RCC 7860 (cell line): ENCODE results near the gene UQCRH.

Experiments
- DNase-seq: peaks from one replicate; pipeline ENCODE4 v3.0.0-alpha.2; 2015; ENCODE audit warnings: low spot score
- FAIRE-seq: peaks from 2 replicates; lab custom pipeline; 2012; peaks lifted over from hg19 to GRCh38; lab: Jason Lieb, UNC

The UQCRH gene

DNA sequence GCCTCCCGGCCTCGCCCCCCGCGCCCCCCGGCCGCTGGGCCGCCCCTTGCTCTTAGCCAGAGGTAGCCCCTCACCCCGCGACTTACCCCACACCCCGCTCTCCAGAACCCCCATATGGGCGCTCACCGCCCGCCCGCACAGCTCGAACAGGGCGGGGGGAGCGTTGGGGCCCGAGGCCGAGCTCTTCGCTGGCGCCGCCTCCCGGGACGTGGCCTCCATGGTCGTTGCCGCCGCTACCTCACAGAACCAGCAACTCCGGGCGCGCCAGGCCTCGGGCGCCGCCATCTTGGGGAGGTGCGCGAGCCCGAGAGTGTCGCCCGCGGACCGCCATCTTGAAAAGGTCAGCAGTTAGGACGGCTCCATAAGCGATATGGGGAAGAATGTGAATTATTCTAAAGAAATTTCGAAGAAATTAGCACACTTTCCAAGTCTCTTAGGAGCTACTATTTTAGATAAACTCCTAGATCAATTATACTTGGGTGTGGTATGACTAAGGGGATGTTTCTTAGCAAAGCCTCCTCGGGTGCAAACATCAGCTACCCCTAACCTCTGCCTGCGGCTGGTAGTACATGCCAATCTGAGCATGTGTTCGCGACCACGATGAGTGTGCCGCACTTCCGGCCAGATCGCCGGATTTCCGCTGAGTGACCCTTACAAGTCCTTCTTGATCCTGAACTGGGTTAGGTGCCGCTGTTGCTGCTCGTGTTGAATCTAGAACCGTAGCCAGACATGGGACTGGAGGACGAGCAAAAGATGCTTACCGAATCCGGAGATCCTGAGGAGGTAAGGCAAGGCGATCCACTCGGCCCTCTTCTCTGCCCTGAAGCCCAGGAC, at the start of gene UQCRH, which contains the start of gene LRRC41:
Gene UQCRH, plus strand, starts transcription at position 661 of the 834 bp plus-strand sequence. Its CDS starts 69 bp downstream, at position 730.
Gene LRRC41, minus strand, starts transcription at position 579 of the 834 bp plus-strand sequence. Its CDS starts 294 bp downstream, at position 285.
- DNase-seq (peak; percentile 96), FAIRE-seq (peak; percentile 73)

DNA sequence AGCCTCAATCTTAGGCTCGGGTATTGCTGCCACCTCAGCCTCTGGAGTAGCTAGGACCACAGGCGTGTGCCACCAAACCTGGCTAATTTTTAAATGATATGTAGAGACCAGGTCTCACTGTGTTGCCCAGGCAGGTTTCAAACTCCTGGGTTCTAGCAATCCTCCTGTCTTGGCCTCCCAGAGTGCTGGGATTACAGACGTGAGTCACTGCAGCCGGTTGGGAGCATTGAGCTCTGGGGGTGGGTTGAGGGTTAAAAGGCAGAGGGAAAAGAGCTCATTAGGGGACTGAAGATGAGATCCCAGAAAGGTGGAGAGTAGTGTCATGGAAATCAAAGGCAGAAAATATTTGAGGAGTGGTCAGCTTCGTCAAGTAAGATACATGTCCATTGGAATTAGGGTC, 48.8 kb upstream of the UQCRH start:
- FAIRE-seq (peak; percentile 10), DNase-seq (peak; percentile 18)

DNA sequence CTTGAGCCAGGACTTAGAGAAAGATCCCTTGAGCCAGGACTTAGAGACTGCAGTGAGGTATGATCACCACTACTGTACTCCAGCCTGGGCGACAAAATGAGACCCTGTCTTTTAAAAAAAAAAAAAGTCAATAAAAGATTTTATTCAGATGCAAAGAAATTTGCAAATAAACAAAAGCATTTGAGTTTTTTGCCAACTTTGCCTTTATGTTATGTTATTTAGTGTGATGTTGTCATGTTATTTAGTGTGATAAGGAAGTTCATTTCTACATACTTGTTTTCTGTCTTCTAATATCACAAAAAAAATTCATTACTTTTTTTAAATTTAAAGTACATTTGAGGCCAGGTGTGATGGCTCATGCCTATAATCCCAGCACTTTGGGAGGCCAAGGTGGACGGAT, 47.0 kb upstream of the UQCRH start:
- FAIRE-seq = no peak

DNA sequence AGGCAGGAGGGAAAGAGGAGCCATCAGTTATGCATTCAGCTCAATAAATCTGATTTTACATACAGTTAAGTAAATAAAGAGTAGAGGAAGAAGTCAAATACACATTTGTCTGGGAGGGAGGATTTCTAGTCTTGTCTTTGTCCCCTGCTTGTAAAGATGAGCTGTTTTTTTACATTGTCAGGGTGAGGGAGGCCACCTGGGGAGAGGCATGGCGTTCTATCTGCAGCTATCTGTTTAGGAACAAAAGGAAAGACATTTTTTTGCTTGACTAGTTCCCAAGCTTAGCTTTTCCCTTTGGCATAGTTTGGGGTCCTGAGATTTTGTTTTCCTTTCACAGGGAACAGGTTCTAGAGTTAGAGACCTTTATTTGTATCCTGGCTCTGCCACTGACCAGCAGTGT, 41.0 kb upstream of the UQCRH start:
- FAIRE-seq = no peak

More for the DNA sequence above, 47.0 kb upstream of the UQCRH start:
- no peak for DNase-seq

DNA sequence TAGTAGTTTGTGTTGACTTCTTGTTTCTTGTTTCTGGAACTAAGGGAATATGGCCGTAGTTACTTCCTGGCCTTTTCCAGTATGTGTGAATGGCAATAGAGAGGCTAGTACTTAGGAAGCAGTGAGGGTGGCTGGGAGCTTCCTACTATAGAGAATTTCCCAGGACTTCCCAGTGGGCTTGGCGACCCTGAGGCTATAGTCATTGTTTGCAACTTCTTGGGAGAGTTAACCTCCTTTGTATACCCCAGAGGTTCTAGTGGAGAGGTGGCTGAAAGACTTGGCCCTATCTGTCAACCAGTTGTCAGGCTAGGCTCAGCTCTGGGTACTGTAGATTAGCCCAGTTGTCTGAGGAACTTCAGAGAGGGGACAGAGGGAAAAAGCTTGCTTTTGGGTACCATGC, 40.4 kb upstream of the UQCRH start:
- DNase-seq (no peak), FAIRE-seq (no peak)

More for the DNA sequence above, 41.0 kb upstream of the UQCRH start:
- no peak for DNase-seq

DNA sequence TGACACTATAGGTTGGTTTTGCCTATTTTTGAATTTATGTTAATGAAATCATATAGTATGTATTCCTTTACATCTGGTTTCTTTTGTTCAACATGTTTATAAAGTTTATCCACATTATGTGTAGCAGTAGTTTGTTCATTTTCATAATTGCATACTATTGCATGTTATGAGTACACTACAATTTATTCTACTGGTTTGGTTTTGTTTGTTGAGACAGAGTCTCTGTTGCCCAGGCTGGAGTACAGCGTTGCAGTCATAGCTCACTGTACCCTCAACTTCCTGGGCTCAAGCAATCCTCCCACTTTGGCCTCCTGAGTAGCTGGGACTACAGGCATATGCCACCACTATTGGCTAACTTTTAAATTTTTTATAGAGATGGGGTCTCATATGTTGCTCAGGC, 34.9 kb upstream of the UQCRH start:
- DNase-seq = no peak
- no peak for FAIRE-seq

DNA sequence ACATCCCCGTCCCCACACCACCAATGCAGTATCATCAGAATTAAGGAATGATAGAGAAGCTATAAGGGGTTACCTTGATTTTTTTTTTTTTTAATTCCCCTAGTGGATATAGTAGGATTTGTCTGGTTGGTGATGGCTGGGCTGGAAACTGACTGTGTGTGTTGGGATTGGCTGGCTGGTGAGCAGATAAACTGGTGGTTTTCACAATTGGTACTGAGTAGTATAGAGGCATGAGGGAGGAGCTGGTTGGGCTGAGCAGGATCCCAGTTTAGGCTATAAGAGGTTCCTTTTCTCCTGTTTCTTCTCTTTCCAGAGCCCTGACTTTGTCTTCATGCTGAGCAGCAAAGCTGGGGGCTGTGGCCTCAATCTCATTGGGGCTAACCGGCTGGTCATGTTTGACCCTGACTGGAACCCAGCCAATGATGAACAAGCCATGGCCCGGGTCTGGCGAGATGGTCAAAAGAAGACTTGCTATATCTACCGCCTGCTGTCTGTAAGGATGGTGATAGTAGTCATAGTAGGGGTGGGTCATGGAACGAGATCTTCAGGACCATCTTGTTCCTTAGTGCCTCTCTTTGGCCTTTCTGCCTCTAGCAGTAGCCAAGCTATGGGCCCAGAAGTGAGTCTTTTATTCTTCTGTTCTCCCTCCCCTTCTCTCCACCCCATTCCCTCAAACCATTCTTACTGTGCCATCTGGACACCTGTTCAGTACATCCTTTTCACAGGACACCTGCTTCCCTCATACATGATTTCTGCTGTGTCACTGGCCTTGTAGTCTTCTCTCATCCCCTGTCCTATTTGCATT, 29.1 kb upstream of the UQCRH start:
- DNase-seq (no peak), FAIRE-seq (no peak)

DNA sequence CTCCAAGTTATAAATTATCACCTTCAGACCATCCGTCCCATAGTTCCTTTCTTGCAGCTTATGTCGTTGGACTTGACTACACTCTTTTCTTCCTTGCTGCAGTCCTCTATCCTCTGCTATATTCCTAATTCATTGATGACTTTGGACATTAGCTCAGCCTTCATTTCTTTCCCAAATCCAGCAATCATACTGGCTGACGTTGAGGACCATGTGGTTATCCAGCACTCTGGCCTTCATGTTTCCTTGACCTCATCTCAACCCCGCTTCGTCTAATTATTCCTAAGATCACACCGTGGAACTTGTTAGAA, 28.5 kb upstream of the UQCRH start:
- FAIRE-seq = no peak

DNA sequence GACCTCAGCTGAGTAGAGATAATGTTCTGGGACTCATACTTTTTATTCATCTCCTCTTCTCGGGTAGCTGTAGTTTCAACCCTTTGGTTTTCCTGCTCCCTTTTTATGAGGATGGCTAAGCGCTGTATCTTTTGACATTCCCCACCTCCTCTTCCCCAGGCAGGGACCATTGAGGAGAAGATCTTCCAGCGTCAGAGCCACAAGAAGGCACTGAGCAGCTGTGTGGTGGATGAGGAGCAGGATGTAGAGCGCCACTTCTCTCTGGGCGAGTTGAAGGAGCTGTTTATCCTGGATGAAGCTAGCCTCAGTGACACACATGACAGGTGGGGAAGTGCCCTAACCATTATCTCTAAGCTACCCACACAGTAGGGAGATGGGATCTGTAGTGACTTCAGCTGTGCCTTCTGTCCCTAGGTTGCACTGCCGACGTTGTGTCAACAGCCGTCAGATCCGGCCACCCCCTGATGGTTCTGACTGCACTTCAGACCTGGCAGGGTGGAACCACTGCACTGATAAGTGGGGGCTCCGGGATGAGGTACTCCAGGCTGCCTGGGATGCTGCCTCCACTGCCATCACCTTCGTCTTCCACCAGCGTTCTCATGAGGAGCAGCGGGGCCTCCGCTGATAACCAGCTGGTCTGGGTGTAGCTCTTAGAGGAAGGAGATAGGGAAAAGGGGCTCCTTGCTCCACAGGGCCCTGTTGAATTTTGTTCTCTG, 25.7 kb upstream of the UQCRH start:
- no peak for DNase-seq
- FAIRE-seq = no peak

More for the DNA sequence above, 28.5 kb upstream of the UQCRH start:
- DNase-seq = no peak

DNA sequence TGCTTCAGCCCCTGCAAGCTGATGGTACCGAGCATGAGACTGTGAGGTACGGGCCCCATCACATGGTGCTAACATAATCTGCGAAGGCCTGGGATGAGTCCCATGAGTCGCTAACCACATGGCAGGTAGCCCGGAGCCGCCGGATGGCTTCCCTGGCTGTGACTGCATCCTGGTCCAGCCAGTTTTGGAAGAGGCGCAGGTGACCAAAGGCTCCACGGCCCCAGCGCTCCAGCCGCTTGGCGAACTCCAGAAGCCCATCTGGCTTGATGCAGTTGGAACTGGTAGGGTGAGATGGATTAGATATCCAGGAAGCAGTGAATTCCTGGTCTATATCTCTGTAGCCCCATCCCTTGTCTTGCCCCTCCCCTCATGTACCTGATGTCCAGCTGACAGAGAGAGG, 24.7 kb upstream of the UQCRH start:
- DNase-seq (no peak), FAIRE-seq (no peak)

DNA sequence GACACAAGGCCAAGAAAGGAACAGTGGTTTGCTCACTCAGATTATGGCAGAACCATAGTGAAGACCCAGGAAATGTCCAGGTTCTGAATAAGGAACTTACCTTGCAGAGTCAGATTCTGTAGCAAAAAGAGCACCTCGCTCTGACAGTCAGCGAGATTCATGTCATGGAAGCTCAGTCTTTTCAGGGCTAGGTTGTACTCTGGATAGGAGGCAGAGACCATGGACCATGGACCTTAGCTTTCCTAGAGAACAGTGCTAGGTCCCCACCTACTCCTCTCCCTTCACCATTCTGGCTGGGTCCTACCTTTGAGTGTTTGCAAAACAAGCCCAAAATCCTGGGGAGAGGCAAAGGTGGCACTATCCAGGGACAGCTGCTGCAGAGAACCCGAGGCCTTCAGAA, 23.4 kb upstream of the UQCRH start:
- DNase-seq (no peak), FAIRE-seq (no peak)

DNA sequence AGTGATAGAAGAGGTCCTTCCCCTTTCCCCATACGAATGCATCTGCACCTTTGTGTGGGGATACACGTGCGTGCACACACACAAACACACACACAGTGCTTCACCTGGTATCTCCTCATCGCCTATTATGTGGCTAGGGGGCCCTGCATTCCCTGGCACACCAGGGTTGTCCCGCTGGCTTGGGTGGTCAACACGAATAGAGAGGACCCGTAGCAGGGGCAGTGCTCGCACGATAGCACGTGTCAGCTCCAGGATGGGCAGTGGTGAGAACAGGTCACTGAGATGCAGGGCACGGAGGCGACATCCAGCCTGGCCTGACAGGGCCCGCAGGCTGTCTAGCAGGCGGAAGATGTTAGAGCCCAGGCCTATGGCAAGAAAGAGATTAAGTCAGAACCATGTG, 22.5 kb upstream of the UQCRH start:
- FAIRE-seq (no peak), DNase-seq (no peak)

DNA sequence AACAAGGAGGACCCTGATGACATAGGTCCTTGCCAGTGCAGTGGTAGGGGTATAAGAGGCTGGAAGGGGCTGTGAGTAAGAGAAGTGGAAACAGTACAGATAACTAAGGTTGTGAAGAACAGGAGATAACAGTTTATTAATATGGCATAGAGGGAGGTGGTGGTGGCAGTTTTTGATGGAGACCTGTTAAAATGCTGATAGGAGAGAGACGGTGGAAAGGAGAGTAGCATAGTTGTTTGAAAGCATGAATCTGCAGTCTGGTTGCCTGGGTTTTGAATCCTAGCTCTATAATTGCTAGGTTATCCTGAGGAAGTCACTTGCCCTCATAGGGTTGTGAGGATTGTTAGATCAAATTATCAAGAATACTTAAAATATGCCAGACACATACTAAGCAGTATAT, 19.4 kb upstream of the UQCRH start:
- FAIRE-seq = no peak
- DNase-seq = no peak

DNA sequence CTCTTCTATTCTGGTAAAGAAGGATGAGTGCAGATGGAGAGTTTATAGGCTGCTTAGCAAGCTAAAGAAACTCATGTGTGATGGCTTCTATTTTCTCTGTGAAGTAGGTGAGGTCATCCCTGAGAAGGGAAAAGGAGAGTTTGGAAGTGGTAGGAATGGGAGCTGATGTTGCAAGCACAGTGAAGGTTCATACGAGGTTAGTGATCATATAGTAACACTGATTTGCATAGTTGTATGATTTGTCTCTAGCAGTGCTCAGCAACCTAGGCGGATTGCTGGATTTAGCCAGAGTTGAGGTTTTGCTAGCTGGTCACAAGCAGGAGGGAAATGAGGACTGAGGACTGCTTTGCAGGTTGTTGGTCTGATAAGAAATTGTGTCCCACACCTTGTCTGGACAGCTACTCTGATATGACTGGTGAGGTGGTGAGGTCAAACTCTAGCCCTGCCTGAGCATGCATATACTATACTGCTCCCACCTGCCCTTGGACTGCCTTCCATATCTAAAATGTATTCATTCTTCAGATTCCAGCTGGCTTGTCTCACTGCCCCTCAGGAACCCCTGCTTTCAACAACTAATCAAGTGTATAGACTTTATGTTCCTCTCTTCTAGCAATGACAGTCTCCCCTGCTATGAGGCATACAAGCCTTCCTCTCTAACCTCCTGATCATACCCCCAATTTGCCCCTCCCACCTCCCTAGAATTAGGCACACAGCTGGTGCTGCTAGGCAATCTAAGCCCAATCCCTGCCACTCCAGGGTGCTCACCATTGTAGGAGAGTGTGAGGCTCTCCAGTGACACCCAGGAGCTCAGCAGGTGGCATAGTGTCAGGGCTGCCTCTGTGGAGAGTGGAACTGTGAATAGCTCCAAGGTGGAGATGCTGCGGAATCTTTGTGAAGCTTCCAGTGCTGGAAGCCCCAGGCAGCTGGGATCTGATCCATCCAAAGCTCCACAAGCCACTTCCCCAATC, 18.6 kb upstream of the UQCRH start:
- DNase-seq (no peak), FAIRE-seq (no peak)

DNA sequence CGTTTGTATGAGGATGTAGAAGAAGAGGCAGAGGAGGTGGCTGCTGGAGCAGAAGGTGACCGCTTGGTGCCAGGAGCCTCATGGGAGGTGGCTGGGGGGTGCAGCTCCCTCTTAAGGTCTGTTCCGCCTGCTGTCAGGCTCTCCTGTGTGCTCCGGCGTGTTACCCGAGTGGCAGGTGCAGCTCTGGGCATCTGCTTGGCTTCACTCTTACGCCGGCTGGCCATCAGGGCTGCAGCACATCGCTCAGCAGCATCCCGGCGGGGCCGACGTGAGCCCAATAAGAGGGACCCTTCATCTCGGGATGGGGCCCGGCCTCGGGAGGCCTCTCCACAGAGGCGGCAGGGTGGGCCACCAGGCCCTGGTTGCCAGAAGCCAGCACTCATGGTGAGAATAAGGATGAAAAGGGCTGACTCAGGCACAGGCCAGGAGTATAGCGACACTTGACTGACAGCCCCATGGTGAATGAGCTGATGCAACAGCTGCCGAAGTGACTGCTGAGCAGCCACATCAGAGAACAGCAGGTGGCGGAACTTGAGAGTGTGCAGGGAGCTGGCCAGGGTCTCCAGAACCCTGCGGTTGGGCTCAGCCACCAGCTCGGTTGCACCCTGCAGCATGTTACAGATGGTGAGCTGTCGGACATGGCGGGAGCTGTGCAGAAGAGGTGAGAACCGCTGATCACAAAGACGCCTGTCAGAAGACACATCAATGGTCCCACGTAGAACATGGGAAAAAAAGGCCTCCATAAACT, 17.6 kb upstream of the UQCRH start:
- FAIRE-seq = no peak
- DNase-seq = no peak

DNA sequence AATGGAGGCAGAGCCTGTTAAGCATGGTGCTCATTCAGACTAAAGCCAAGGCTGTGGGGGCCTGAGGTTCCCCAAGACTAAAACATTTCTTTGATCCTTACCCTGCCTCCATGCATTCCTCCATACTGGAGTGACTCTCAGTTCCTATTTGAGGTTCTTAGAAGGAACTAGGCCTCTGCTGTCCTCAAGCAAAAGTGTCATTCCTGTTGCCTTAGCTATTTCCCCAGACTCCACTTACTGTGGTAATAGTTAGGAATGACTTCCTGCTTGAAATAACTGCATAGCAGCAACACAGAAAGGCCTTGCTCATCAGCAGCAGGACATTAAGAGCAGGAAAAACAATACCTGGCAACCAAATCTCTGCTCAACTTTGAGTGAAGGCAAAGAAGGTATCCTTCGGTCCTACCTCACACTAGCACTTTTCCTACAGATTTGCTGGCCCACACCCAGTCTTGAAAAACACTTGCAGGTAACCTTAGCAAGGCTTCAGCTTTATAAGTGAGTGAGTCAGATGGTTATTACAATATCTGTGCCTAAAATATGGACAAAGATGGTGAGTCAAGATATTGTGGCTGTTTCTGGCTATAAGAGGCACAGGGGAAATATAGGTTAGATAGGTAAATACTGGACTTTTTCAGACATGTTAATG, 14.9 kb upstream of the UQCRH start:
- FAIRE-seq (no peak), DNase-seq (peak; percentile 27)

DNA sequence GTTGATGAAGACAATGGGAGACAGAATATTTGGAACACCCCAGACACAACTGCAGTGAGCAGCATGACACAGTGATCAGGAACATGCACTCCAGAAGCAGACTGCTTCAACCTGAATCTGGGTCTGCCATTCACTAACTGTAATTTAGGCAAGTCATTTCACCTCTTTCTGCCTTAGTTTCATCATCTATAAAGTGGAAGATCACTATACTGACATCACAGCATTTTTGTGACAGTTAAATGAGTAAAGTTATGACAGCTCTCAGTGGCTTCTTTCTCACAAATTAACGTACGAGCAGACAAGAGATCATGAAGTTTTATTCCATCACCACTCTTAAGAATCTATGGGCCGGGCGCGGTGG, 14.4 kb upstream of the UQCRH start:
- FAIRE-seq = no peak

DNA sequence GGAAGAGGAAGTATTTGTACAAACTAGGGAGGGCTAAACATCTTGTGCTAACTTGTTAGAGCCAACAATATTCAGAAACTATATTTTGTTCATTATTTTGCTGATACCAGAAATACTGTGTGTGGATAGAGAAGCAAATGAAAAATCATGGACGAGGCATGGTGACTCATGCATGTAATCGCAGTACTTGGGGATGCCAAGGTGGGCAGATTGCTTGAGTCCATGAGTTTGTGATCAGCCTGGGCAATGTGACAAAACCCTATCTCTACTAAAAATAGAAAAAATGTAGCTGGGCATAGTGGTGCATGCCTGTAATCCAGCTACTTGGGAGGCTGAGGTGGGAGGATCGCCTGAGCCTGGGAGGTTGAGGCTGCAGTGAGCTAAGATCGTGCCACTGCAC, 13.5 kb upstream of the UQCRH start:
- FAIRE-seq (no peak), DNase-seq (no peak)

More for the DNA sequence above, 14.4 kb upstream of the UQCRH start:
- DNase-seq = no peak

DNA sequence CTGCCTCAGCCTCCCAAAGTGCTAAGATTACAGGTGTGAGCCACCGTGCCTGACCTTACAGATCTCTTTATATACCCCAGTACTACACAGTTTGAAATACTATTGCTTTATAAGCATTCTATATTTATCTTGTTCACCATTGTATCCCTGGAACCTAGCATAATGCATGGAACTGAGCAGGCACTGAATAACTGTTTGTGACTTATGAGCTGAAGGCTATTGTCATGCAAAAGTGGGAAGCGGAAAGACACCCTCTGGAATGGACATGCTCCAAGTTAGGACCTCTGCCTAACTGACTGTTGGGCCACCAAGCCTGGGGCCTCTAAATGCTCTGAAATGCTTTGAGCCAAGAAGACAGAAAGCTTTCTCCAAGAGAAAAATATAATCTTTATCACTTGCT, 8.2 kb upstream of the UQCRH start:
- no peak for FAIRE-seq
- DNase-seq = no peak
